ENCODE data around the gene MED12L.

DNA sequence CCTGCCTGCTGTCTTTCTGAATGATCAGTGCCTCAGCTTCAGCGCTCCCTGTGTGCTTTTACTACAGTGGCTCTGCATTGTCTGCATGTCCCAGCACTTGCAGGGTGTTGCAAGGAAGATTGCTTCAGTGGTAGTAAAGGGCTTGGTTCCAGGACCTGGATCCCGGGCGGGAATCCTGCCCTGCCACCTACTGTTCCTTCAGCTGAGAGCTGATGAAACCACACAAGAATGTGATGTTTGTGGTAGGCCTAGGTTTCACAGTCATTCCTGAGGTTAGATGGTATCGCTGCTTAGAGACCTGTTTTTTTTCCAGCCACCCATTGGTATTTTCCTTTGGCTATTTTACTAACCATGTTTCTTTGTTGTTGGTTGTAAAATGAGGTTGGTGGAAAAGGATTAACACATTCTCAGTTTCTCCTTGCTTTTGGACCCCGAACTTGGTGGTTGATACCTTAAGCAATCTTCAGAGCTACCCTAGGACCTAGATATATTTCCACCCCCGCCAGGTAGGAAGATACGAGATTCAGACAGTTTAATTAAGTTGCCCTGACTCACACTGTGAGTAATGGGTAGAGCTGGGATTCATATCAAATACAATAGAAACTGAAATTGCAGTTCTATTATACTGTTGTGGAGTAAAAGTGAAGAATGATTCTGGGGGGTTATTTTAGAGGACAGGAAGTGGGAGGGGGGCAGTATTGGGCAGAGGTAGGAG lies 219.8 kb downstream of the MED12L start:
- TF ChIP-seq, protein P1, sequence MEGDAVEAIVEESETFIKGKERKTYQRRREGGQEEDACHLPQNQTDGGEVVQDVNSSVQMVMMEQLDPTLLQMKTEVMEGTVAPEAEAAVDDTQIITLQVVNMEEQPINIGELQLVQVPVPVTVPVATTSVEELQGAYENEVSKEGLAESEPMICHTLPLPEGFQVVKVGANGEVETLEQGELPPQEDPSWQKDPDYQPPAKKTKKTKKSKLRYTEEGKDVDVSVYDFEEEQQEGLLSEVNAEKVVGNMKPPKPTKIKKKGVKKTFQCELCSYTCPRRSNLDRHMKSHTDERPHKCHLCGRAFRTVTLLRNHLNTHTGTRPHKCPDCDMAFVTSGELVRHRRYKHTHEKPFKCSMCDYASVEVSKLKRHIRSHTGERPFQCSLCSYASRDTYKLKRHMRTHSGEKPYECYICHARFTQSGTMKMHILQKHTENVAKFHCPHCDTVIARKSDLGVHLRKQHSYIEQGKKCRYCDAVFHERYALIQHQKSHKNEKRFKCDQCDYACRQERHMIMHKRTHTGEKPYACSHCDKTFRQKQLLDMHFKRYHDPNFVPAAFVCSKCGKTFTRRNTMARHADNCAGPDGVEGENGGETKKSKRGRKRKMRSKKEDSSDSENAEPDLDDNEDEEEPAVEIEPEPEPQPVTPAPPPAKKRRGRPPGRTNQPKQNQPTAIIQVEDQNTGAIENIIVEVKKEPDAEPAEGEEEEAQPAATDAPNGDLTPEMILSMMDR (IDR thresholded peaks at IDR 0.05; ENCODE audit: poor library complexity): peak; percentile 34
- TF ChIP-seq EZH2phosphoT487 (IDR thresholded peaks at IDR 0.05; ENCODE audit: low read depth, severe bottlenecking, unreplicated experiment) (no peak), EZH2 (IDR thresholded peaks at IDR 0.05; ENCODE audit: borderline replicate concordance) (no peak)
